Endodermal cell (in vitro differentiated cells): ENCODE measurements around the gene HHAT. TPM values are rescaled to one million over a fixed set of nuclear protein-coding genes. Genes with fewer than 3 reads are reported as not detected.
A peak's percentile ranks its signal among the peaks of the same experiment; 100 is the strongest.

ENCODE experiments used
- DNase-seq: peaks from one replicate; pipeline ENCODE4 v3.0.0-alpha.2; 2017
- H3K27ac ChIP-seq: 2 replicates; pipeline ENCODE4 v1.5.1; 2013; ENCODE audit warnings: mild to moderate bottlenecking, low read depth, low read length, moderate library complexity
- H3K27me3 ChIP-seq: 2 replicates; pipeline ENCODE4 v1.6.1; 2013; ENCODE audit warnings: mild to moderate bottlenecking, low read length, moderate library complexity; ENCODE audit not compliant: insufficient read depth, control insufficient read depth, poor library complexity, severe bottlenecking
- H3K36me3 ChIP-seq: 2 replicates; pipeline ENCODE4 v1.7.0; 2013; ENCODE audit warnings: mild to moderate bottlenecking, low read length, moderate library complexity; ENCODE audit not compliant: control insufficient read depth, insufficient read depth
- H3K4me1 ChIP-seq: one replicate; pipeline ENCODE4 v1.7.0; 2013; ENCODE audit warnings: low read length; ENCODE audit not compliant: control insufficient read depth, insufficient read depth
- H3K4me3 ChIP-seq: 2 replicates; pipeline ENCODE4 v1.5.1; 2013; ENCODE audit warnings: mild to moderate bottlenecking, low read length, moderate library complexity
- H3K9ac ChIP-seq: 2 replicates; pipeline ENCODE4 v1.6.1; 2013; ENCODE audit warnings: mild to moderate bottlenecking, low read length, moderate library complexity; ENCODE audit not compliant: poor library complexity, severe bottlenecking; ENCODE audit errors: extremely low read depth
- H3K9me3 ChIP-seq: 2 replicates; pipeline ENCODE4 v1.6.1; 2013; ENCODE audit warnings: mild to moderate bottlenecking, low read length, moderate library complexity; ENCODE audit not compliant: control insufficient read depth
- H3K27ac Mint-ChIP-seq: 2 replicates; pipeline ENCODE4 v1.8.0; 2020; ENCODE audit warnings: mixed read lengths
- H3K27me3 Mint-ChIP-seq: 2 replicates; pipeline ENCODE4 v1.8.0; 2021; ENCODE audit warnings: mild to moderate bottlenecking, mixed read lengths; ENCODE audit not compliant: insufficient read depth
- H3K36me3 Mint-ChIP-seq: 2 replicates; pipeline ENCODE4 v1.8.0; 2020; ENCODE audit warnings: low read depth, mixed read lengths
- H3K4me1 Mint-ChIP-seq: 2 replicates; pipeline ENCODE4 v1.8.0; 2020; ENCODE audit warnings: mixed read lengths
- H3K4me3 Mint-ChIP-seq: 2 replicates; pipeline ENCODE4 v1.8.0; 2020; ENCODE audit warnings: mild to moderate bottlenecking, moderate library complexity, mixed read lengths
- H3K9me3 Mint-ChIP-seq: 2 replicates; pipeline ENCODE4 v1.8.0; 2020; ENCODE audit warnings: mild to moderate bottlenecking, mixed read lengths
- WGBS, 2 experiments: methylation state at CpG; one replicate each; pipeline versions ENCODE4 v1.1.5 to v1.1.7; 2013; ENCODE audit warnings: missing lambda C conversion rate in 2 of 2, mixed read lengths in 1 of 2; ENCODE audit not compliant: insufficient coverage in 1 of 2, insufficient read length in 1 of 2; 5-methylcytosine and 5-hydroxymethylcytosine counted together
- total RNA-seq, 2 donors: library from RNA; stranded (reverse); fragmentation: NEBNext Ultra II Directional in 1 of 2; extraction: Animal tissue kit (Norgen Biotek cat#: 25700) in 1 of 2; gene quantifications; 2 replicates in 1 of 2; 3 replicates in 1 of 2; pipeline ENCODE4 v1.2.1, GENCODE V29; 2021
- TF ChIP-seq, protein P1 (sequence below): fragments of 200-600 bp; sonication (generic); conservative IDR thresholded peaks from 2 replicates; pipeline ENCODE4 v1.5.0; 2021; ENCODE audit warnings: antibody characterized with exemption, mild to moderate bottlenecking

The HHAT gene
- total RNA-seq, 2 donors from 2014 or later: 6.9 to 9.8 TPM

DNA sequence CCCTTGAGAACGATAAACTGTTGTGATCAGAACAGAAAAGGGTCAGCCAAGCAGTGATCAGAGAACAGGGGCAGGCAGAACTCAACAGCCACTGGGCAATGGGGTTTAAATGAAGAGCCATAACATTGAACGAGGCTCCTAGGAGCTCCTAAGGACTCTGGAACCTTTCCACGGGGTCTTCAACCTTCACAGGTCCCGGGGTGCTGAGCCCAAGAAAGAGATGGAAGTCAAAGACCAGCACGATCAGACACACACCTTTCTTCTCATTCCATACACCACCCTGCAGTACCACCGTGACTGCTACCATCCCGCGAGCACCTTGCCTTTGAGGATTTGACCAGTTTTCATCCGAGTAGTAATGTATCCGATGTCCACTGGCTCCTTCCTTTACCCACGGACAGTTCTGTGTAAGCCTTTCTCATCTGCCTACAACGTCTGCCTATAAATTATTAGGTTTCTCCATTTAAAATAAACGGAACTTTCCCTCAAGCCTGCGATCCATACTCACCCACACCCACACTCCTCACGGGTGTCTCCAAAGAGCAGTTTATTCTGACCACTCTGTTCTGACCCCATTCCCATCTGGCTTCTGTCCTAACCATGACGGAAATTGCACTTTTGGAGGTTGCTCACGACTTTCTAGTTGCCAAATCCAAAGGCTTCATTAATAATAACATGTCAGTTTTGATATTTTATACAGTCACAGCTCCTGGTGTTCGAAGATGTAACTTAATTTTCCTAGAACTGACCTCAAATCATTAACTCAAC is 16.8 kb upstream of the HHAT start:
- H3K4me3 Mint-ChIP-seq: peak overlapping the region; percentile 66

DNA sequence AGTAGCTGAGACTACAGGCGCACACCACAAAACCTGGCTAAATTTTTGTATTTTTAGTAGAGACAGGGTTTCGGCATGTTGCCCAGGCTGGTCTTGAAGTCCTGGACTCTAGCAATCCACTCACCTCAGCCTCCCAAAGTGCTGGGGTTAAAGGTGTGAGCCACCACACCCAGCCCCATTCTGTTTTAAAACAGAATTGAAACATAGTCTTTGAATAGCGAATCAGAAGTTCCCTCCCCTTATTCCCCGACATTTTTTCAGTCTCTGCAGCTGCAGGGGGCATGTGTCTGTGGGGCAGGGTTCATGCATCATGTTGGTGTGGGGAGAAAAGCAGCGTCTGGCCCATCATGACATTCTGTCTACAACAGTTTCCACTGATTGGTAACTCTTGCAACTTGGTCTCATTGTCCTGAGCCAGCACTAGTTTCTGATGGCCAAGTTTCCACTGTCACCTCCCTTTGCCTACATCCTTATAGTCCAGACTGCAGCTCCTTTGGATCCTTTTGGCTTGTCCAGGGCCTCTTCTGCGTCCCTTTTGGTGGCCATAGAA is 15.6 kb upstream of the HHAT start:
- Mint-ChIP-seq H3K27me3 (peaks cover 18% of the 10 kb centered on the region), H3K9me3 (no peaks in the 10 kb centered on the region), H3K4me1 (no peaks in the 10 kb centered on the region), H3K27ac (no peak overlapping the region), H3K4me3 (no peak overlapping the region), H3K36me3 (no peaks in the 10 kb centered on the region)
- H3K4me3 ChIP-seq: no peak overlapping the region
- WGBS, 2 experiments: 83 to 92% methylated on average over 4 to 6 of the region's 6 CpGs
- DNase-seq: no peak
- TF ChIP-seq, protein P1, sequence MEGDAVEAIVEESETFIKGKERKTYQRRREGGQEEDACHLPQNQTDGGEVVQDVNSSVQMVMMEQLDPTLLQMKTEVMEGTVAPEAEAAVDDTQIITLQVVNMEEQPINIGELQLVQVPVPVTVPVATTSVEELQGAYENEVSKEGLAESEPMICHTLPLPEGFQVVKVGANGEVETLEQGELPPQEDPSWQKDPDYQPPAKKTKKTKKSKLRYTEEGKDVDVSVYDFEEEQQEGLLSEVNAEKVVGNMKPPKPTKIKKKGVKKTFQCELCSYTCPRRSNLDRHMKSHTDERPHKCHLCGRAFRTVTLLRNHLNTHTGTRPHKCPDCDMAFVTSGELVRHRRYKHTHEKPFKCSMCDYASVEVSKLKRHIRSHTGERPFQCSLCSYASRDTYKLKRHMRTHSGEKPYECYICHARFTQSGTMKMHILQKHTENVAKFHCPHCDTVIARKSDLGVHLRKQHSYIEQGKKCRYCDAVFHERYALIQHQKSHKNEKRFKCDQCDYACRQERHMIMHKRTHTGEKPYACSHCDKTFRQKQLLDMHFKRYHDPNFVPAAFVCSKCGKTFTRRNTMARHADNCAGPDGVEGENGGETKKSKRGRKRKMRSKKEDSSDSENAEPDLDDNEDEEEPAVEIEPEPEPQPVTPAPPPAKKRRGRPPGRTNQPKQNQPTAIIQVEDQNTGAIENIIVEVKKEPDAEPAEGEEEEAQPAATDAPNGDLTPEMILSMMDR: no peak
- H3K27me3 ChIP-seq: no peaks in the 10 kb centered on the region
- H3K9me3 ChIP-seq: no peaks in the 10 kb centered on the region
- H3K27ac ChIP-seq: no peak overlapping the region
- no peaks in the 10 kb centered on the region for H3K4me1 ChIP-seq
- H3K36me3 ChIP-seq: no peaks in the 10 kb centered on the region
- H3K9ac ChIP-seq: no peak overlapping the region

More for the DNA sequence above, 16.8 kb upstream of the HHAT start:
- Histone ChIP-seq H3K36me3 (no peaks in the 10 kb centered on the region), H3K9ac (peak overlapping the region; percentile 23), H3K27me3 (no peaks in the 10 kb centered on the region), H3K27ac (no peak overlapping the region), H3K9me3 (no peaks in the 10 kb centered on the region), H3K4me1 (no peaks in the 10 kb centered on the region), H3K4me3 (peak overlapping the region; percentile 84)
- Mint-ChIP-seq H3K4me1 (no peaks in the 10 kb centered on the region), H3K27me3 (peaks cover 15% of the 10 kb centered on the region), H3K27ac (peak overlapping the region; percentile 87), H3K36me3 (no peaks in the 10 kb centered on the region), H3K9me3 (no peaks in the 10 kb centered on the region)
- TF ChIP-seq, protein P1: no peak
- WGBS, 2 experiments: 88 to 94% methylated on average over 16 to 18 of the region's 18 CpGs
- no peak for DNase-seq

DNA sequence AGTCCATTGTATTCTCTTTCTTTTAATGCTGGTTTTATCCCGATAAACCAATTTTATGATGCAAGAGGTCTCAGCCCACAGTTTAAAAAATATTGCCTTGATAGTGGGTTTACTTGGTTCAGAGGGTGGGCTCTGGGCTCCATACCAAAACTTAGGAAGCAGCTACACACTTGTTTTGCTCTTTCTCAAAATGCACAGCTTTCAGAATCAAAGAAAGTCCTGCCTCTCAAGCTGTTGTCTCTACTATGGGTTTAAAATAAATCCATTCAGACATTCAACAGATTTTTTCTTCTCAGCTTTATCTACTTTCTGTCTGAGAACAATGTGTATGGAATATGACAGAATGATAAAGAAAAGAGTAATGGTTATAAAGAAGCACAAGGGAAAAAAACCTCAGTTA is 14.8 kb upstream of the HHAT start:
- H3K9me3 Mint-ChIP-seq: no peaks in the 10 kb centered on the region
- no peaks in the 10 kb centered on the region for H3K9me3 ChIP-seq
- no peak overlapping the region for H3K4me3 Mint-ChIP-seq
- no peaks in the 10 kb centered on the region for H3K4me1 ChIP-seq
- no peaks in the 10 kb centered on the region for H3K36me3 Mint-ChIP-seq
- TF ChIP-seq, protein P1: no peak
- peaks cover 18% of the 10 kb centered on the region for H3K27me3 Mint-ChIP-seq
- H3K4me3 ChIP-seq: no peak overlapping the region
- 95 to 100% methylated on average over 1 of the region's 1 CpG for WGBS, 2 experiments
- DNase-seq: no peak
- H3K27ac Mint-ChIP-seq: no peak overlapping the region
- no peaks in the 10 kb centered on the region for H3K27me3 ChIP-seq
- H3K9ac ChIP-seq: no peak overlapping the region
- H3K36me3 ChIP-seq: no peaks in the 10 kb centered on the region
- H3K27ac ChIP-seq: no peak overlapping the region
- no peaks in the 10 kb centered on the region for H3K4me1 Mint-ChIP-seq
